Urinary bladder (tissue), 4 donors: ENCODE results near the gene UQCR11. TPM values are rescaled to one million over a fixed set of nuclear protein-coding genes. Genes with fewer than 3 reads are reported as not detected.

Experiments
- DNase-seq: peaks from one replicate; pipeline ENCODE4 v3.0.0-alpha.2; 2015; ENCODE audit errors: extremely low spot score
- H3K27ac ChIP-seq: one replicate; pipeline ENCODE4 v1.5.1; 2013; ENCODE audit warnings: low read depth, mild to moderate bottlenecking, moderate library complexity
- H3K36me3 ChIP-seq: one replicate; pipeline ENCODE4 v1.6.1; 2013; ENCODE audit warnings: mild to moderate bottlenecking, moderate library complexity; ENCODE audit not compliant: insufficient read depth
- H3K4me1 ChIP-seq: one replicate; pipeline ENCODE4 v1.6.1; 2013; ENCODE audit warnings: mild to moderate bottlenecking, moderate library complexity; ENCODE audit not compliant: insufficient read depth
- H3K4me3 ChIP-seq: one replicate; pipeline ENCODE4 v1.5.1; 2013; ENCODE audit warnings: low read depth, low read length
- WGBS: extraction: QIAGEN DNeasy Blood & Tissue Kit; methylation state at CpG from one replicate; pipeline ENCODE4 v1.1.7; 2013; 5-methylcytosine and 5-hydroxymethylcytosine counted together
- polyA plus RNA-seq: library from polyadenylated mRNA; stranded (reverse); fragments of 200-250 nt; gene quantifications from one replicate; pipeline ENCODE4 v1.2.3, GENCODE V29; 2013
- total RNA-seq: library from RNA; depleted of rRNA; stranded (reverse); fragments of >200 nt; gene quantifications from one replicate; pipeline ENCODE4 v1.2.3, GENCODE V29; 2014
- donor health status: healthy with polysubstance abuse.
- donor health status: healthy.

Gene UQCR11
- total RNA-seq (33.3 TPM), polyA plus RNA-seq (144 TPM)

DNA sequence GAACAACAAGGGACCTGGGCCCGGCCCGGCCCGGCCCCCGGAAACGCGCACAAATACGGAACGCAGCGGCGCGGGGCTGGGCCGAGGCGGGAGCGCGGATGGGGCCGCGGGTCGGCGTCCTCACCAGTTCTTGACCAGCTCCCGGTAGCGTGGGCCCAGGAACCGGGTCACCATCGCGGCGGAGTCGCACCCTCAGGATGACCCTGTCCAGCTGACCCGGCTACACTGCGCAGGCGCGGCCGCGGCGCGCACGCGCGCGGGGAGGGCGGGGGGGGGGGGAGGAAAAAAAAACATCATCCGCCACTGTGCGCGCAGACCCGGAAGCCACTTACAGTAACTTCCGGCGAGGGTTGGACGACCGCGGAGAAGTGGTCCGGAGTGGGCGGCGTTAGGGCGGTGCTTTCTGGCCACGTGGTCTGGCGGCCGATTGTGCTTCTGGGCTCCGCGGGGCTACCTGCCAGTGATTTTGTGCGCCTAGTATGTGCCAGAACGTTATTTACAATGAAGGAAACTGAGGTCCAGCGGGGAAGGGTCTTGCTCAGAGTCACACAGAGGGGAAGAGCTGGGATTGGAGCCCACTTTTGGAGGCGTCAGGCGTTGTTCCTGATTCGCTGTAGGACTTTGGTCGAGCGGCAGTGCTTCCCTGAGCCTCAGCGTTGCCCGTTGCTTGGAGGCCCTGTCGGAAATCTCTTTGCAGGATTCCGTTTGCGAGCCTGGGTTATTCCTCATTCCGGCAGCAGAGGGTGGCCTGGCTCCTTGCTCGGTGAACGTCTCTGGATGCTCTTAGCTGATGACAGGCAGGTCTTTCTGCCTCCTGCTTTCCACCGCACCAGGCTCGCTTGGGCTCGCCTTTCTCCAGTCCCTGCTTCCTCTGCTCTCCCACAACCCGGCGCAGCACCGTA is at the start of gene UQCR11:
Gene UQCR11 (minus strand): TSS at position 227 of the 902 bp plus-strand sequence. CDS start 53 bp downstream, at position 174.
- peak within 1 kb of the TSS; percentile 66 for H3K27ac ChIP-seq
- no peaks in the 10 kb centered on the region for H3K4me1 ChIP-seq
- H3K36me3 ChIP-seq, result no peaks in the 10 kb centered on the region
- peak; percentile 91 for DNase-seq
- peak within 1 kb of the TSS; percentile 93 for H3K4me3 ChIP-seq
- under 1% methylated on average over 79 of the region's 79 CpGs for WGBS

DNA sequence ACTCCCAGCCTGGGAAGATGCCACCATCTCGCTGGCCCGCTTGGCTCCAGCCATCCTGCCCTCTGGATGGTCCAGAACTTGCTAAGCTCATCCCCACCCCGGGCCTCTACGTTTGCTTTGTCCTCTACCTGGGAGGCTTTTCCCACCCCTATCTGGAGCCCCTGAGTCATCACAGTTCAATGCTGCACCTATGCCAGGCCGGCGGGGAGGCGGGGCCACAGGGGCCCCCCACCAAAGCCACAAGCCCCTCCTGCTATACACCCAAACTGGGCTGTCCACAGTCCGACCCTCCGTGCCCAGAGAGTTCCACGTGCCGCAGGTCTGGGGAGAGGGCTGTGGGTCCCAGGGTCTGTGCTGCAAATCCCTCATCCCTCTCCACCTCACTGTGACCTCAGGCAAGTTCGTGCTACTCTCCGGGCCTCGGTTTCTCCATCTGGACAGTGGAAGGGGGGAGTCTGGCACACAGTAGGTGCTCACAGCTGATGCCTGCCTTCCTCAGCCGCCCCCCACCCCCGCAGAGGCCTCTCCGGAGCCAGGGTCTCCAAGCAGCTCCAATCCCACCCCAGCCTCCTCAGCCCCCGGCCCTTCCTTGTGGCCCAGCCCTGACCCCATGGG is 49.0 kb upstream of the UQCR11 start:
- no peak overlapping the region for H3K4me3 ChIP-seq
- DNase-seq, result no peak
- H3K36me3 ChIP-seq, result no peaks in the 10 kb centered on the region
- no peak overlapping the region for H3K27ac ChIP-seq
- peaks cover 2% of the 10 kb centered on the region for H3K4me1 ChIP-seq
- WGBS, result 76% methylated on average over 18 of the region's 18 CpGs

- WGBS, result 22% methylated on average over 18 of the region's 18 CpGs
- Histone ChIP-seq H3K4me3 (peak overlapping the region; percentile 25), H3K27ac (peak overlapping the region; percentile 92), H3K4me1 (peaks cover 2% of the 10 kb centered on the region), H3K36me3 (no peaks in the 10 kb centered on the region)
- no peak for DNase-seq
These were observed 48.0 kb upstream of the UQCR11 start for GRCh38 chr19:1653300-1653628.

- DNase-seq, result peak; percentile 96
- Histone ChIP-seq H3K36me3 (no peaks in the 10 kb centered on the region), H3K27ac (peak within 1 kb of the TSS; percentile 100), H3K4me1 (peaks cover 2% of the 10 kb centered on the region), H3K4me3 (peak within 1 kb of the TSS; percentile 96)
- under 1% methylated on average over 106 of the region's 107 CpGs for WGBS
These were observed 47.4 kb upstream of the UQCR11 start, which contains the start of gene TCF3 for GRCh38 chr19:1652471-1653299. Gene TCF3, minus strand, starts transcription at chr19:1652615. Its CDS starts 2,367 bp downstream, at chr19:1650248.

DNA sequence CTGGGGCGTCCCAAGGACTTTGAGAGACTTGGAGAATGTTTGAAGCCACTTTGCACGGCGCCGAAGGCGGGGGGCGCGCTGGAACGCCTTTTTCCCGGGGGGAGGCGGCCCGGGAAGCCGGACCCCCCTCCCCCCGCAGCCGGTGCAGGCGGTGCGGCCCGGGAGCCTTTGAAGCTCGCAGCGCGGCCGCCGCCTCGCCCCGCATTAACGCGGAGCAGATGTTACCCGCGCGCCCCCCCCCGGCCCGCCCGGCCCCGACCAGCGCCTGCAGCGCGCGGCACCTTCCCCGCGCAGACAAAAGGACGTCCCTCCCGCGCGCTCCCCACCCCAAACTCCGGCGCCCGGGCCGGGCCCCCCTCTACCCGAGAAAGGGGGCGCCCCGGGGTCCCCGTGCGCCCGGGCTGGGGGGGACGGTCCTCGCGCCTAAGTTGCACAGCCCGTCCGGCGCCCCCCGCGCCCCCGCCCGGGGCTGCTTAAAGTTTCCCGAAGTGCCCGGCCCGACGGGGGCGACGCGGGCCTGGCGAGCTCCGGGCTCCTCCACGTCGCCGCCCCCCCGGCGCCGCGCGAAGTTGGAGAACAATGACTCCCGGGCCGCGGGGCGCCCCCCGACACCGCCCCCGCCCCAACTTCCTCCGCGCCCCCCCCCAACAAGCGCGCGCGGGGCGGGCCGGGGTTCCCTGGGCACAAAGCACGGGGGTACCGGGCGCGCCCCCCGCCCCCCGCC is 46.5 kb upstream of the UQCR11 start:
- Histone ChIP-seq H3K4me1 (peaks cover 2% of the 10 kb centered on the region), H3K27ac (no peak overlapping the region), H3K4me3 (peak overlapping the region; percentile 96), H3K36me3 (no peaks in the 10 kb centered on the region)
- no peak for DNase-seq
- 2% methylated on average over 99 of the region's 101 CpGs for WGBS

DNA sequence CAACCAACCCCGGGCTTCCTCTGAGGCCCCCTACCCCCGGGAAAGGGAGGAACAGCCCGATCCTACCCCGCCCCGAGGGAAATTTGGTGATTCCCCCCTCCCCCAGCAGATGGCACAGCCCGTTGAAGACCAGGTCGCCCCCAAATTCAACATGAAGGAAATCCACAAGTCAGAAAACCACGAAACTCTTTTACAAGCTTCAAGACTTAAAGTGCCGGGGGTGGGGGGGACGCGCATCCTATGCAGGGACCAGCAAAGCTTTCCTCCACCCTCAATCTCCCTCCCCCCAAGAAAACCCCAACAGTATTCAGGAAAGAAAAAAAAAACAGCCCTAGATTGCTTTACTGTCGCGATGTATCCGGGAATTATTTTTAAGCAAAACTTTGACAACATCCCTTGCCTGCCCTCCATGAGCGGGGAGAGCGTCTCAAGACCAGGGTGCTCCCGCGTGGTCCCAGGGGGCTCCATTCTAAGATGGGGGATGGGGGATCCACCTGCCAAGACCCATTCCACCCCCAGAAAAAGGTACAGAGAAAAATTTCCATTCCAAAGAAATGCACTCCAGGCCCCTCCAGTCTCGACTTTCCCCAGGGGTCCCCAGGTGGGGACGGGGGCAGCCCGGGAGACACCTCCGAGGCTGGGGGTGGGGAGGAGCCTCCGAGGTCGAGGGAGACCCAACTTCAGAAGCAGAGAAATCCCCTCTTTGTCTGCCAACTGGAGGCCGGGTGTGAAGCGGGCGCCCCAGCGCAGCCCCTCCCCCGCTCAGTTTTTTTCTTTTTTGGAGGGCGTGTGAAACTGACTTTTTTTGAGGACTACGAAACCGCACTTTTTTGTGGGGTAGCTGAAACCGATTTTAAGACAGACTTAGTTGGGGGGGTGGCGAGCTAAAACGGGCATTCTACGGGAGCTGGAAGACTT is 45.6 kb upstream of the UQCR11 start:
- no peaks in the 10 kb centered on the region for H3K36me3 ChIP-seq
- WGBS, result 7% methylated on average over 36 of the region's 36 CpGs
- no peak for DNase-seq
- no peak overlapping the region for H3K27ac ChIP-seq
- peak overlapping the region; percentile 96 for H3K4me3 ChIP-seq
- peaks cover 2% of the 10 kb centered on the region for H3K4me1 ChIP-seq

- 86% methylated on average over 20 of the region's 20 CpGs for WGBS
- H3K4me3 ChIP-seq, result no peak overlapping the region
- no peak overlapping the region for H3K27ac ChIP-seq
- no peaks in the 10 kb centered on the region for H3K36me3 ChIP-seq
- H3K4me1 ChIP-seq, result peaks cover 2% of the 10 kb centered on the region
- DNase-seq, result no peak
These were observed 44.7 kb upstream of the UQCR11 start for GRCh38 chr19:1649706-1650649.

DNA sequence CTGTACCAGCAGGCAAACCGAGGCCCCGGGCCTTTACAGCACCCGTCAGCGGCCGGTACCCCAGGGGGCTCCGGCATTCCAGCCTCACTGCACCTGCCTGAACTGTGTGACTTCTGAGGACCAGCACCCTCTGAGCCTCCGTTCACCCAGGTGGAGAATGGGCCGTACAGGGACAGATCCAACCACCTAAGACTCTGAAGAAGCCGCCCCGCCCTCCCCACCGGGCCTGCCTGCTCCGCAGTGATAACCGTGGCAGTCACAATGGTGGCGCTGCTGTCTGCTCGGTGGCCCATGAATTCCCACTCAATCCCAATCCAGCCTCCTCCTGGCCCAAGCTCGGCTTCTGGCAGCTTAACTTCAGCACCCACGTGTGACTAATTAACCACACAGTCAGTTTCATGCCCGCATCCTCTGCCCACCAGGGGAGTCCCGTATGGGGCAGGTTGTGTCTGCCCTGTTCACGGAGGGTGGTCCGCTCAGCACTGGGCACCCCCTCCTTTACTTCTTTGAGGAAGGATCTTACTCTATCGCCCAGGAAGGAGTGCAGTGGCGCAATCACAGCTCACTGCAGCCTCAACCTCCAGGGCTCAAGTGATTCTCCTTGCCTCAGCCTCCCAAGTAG is 43.8 kb upstream of the UQCR11 start:
- no peak overlapping the region for H3K4me3 ChIP-seq
- no peak for DNase-seq
- WGBS, result 90% methylated on average over 23 of the region's 23 CpGs
- H3K4me1 ChIP-seq, result peaks cover 2% of the 10 kb centered on the region
- H3K27ac ChIP-seq, result no peak overlapping the region
- H3K36me3 ChIP-seq, result no peaks in the 10 kb centered on the region

- no peak for DNase-seq
- Histone ChIP-seq H3K4me1 (peaks cover 2% of the 10 kb centered on the region), H3K4me3 (no peak overlapping the region), H3K36me3 (peaks cover 2% of the 10 kb centered on the region), H3K27ac (no peak overlapping the region)
- WGBS, result 84% methylated on average over 10 of the region's 10 CpGs
These were observed 43.2 kb upstream of the UQCR11 start for GRCh38 chr19:1648459-1648849.

- DNase-seq, result no peak
- H3K4me1 ChIP-seq, result peaks cover 2% of the 10 kb centered on the region
- H3K4me3 ChIP-seq, result no peak overlapping the region
- H3K36me3 ChIP-seq, result peaks cover 2% of the 10 kb centered on the region
- no peak overlapping the region for H3K27ac ChIP-seq
- 93% methylated on average over 41 of the region's 41 CpGs for WGBS
These were observed 42.5 kb upstream of the UQCR11 start for GRCh38 chr19:1647501-1648458.
